ENCODE results near the gene FNDC3B. TPM values are rescaled to one million over a fixed set of nuclear protein-coding genes. Genes with fewer than 3 reads are reported as not detected.

The FNDC3B gene
- total and polyA plus RNA-seq, 9 of the 15 experiments (the other 6 are each of a cell fraction or from before 2014, with no cell fraction given): 7.0 to 35.8 (median 16.2) TPM

DNA sequence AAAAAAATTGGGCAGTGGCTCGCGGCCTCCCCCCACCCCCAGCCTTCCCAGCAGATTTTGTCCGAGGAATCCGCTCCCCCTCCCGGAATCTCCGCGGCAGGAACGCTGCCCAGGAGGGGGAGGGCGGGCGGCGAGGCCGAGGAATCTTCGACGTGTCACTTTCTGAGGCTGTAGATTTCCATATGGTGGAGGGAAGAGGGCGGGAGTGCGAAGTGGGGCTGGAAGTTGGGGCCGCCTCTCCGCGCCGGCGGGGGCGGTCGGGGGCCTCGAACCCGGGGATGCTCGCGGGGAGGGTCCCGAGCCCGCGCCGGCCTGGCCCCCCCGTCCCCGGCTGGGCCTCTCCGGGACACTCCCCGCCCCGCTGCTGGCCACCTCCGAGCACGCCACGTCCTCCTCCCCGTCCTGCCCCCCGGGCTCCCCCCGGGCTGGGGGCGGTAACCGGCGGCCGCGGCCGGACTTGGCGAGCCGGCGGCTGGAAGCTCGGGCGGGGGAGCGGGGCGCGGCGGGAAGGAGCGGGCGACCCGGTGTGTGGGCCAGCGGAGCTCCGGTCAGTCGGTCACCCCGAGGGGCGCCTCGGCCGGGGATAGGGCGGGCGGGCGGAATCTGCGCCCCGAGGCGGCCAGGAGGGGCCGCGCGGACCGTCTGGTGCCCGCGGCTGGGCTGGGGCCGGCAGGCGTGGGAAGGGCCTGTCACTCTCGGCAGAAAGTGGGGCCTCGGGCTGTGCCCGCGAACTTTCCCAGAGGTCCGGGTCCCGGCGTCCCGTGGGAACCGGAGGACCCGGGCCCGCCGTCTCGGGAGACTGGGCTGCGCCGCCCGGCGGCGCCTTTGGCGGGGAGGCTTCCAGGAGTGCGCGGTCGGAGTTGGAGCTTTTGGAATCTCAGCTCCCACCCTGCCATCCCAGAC, 951 bp downstream of the FNDC3B start (continued):
- TF ChIP-seq, protein P1, sequence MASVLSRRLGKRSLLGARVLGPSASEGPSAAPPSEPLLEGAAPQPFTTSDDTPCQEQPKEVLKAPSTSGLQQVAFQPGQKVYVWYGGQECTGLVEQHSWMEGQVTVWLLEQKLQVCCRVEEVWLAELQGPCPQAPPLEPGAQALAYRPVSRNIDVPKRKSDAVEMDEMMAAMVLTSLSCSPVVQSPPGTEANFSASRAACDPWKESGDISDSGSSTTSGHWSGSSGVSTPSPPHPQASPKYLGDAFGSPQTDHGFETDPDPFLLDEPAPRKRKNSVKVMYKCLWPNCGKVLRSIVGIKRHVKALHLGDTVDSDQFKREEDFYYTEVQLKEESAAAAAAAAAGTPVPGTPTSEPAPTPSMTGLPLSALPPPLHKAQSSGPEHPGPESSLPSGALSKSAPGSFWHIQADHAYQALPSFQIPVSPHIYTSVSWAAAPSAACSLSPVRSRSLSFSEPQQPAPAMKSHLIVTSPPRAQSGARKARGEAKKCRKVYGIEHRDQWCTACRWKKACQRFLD (CRISPR knock-in tag; IDR thresholded peaks at IDR 0.05): no peak; the same call in 1 of the 2 replicates
- TF ChIP-seq MTA2 (IDR thresholded peaks at IDR 0.05; ENCODE audit: low read depth) (no peak), ETS2 (tag; IDR thresholded peaks at IDR 0.05; ENCODE audit: borderline replicate concordance, poor library complexity, severe bottlenecking) (no peak), SREBF1 (IDR thresholded peaks at IDR 0.05; ENCODE audit: borderline replicate concordance, low read depth, low read length) (no peak), CBFA2T3 (IDR thresholded peaks at IDR 0.05) (no peak), ATF1 (CRISPR knock-in tag; IDR thresholded peaks at IDR 0.05) (no peak), ATF1 (tag; IDR thresholded peaks at IDR 0.05) (no peak), SRSF1 (IDR thresholded peaks at IDR 0.05; ENCODE audit: low read depth, low read length) (no peak)
- TF ChIP-seq, protein P2, sequence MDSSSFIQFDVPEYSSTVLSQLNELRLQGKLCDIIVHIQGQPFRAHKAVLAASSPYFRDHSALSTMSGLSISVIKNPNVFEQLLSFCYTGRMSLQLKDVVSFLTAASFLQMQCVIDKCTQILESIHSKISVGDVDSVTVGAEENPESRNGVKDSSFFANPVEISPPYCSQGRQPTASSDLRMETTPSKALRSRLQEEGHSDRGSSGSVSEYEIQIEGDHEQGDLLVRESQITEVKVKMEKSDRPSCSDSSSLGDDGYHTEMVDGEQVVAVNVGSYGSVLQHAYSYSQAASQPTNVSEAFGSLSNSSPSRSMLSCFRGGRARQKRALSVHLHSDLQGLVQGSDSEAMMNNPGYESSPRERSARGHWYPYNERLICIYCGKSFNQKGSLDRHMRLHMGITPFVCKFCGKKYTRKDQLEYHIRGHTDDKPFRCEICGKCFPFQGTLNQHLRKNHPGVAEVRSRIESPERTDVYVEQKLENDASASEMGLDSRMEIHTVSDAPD (CRISPR knock-in tag; IDR thresholded peaks at IDR 0.05): no peak
- TF ChIP-seq, protein P3, sequence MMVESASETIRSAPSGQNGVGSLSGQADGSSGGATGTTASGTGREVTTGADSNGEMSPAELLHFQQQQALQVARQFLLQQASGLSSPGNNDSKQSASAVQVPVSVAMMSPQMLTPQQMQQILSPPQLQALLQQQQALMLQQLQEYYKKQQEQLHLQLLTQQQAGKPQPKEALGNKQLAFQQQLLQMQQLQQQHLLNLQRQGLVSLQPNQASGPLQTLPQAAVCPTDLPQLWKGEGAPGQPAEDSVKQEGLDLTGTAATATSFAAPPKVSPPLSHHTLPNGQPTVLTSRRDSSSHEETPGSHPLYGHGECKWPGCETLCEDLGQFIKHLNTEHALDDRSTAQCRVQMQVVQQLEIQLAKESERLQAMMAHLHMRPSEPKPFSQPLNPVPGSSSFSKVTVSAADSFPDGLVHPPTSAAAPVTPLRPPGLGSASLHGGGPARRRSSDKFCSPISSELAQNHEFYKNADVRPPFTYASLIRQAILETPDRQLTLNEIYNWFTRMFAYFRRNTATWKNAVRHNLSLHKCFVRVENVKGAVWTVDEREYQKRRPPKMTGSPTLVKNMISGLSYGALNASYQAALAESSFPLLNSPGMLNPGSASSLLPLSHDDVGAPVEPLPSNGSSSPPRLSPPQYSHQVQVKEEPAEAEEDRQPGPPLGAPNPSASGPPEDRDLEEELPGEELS (CRISPR knock-in tag; IDR thresholded peaks at IDR 0.05; ENCODE audit: borderline replicate concordance): no peak; the same call in 1 of the 2 replicates
- TF ChIP-seq, protein P4, sequence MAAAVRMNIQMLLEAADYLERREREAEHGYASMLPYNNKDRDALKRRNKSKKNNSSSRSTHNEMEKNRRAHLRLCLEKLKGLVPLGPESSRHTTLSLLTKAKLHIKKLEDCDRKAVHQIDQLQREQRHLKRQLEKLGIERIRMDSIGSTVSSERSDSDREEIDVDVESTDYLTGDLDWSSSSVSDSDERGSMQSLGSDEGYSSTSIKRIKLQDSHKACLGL (CRISPR knock-in tag; IDR thresholded peaks at IDR 0.05; ENCODE audit: borderline replicate concordance, poor library complexity, severe bottlenecking): no peak
- TF ChIP-seq, protein P5, sequence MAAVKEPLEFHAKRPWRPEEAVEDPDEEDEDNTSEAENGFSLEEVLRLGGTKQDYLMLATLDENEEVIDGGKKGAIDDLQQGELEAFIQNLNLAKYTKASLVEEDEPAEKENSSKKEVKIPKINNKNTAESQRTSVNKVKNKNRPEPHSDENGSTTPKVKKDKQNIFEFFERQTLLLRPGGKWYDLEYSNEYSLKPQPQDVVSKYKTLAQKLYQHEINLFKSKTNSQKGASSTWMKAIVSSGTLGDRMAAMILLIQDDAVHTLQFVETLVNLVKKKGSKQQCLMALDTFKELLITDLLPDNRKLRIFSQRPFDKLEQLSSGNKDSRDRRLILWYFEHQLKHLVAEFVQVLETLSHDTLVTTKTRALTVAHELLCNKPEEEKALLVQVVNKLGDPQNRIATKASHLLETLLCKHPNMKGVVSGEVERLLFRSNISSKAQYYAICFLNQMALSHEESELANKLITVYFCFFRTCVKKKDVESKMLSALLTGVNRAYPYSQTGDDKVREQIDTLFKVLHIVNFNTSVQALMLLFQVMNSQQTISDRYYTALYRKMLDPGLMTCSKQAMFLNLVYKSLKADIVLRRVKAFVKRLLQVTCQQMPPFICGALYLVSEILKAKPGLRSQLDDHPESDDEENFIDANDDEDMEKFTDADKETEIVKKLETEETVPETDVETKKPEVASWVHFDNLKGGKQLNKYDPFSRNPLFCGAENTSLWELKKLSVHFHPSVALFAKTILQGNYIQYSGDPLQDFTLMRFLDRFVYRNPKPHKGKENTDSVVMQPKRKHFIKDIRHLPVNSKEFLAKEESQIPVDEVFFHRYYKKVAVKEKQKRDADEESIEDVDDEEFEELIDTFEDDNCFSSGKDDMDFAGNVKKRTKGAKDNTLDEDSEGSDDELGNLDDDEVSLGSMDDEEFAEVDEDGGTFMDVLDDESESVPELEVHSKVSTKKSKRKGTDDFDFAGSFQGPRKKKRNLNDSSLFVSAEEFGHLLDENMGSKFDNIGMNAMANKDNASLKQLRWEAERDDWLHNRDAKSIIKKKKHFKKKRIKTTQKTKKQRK (IDR thresholded peaks at IDR 0.05; ENCODE audit: borderline replicate concordance, low read depth, low read length): no peak
- TF ChIP-seq, protein P6, sequence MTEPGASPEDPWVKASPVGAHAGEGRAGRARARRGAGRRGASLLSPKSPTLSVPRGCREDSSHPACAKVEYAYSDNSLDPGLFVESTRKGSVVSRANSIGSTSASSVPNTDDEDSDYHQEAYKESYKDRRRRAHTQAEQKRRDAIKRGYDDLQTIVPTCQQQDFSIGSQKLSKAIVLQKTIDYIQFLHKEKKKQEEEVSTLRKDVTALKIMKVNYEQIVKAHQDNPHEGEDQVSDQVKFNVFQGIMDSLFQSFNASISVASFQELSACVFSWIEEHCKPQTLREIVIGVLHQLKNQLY (CRISPR knock-in tag; conservative IDR thresholded peaks at IDR 0.05): no peak
- TF ChIP-seq, protein P7, sequence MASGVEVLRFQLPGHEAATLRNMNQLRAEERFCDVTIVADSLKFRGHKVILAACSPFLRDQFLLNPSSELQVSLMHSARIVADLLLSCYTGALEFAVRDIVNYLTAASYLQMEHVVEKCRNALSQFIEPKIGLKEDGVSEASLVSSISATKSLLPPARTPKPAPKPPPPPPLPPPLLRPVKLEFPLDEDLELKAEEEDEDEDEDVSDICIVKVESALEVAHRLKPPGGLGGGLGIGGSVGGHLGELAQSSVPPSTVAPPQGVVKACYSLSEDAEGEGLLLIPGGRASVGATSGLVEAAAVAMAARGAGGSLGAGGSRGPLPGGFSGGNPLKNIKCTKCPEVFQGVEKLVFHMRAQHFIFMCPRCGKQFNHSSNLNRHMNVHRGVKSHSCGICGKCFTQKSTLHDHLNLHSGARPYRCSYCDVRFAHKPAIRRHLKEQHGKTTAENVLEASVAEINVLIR (CRISPR knock-in tag; IDR thresholded peaks at IDR 0.05): no peak
